ENCODE measurements around the gene SSBP4. TPM values are rescaled to one million over a fixed set of nuclear protein-coding genes. Genes with fewer than 3 reads are reported as not detected.
A peak's percentile ranks its signal among the peaks of the same experiment; 100 is the strongest.

Gene SSBP4
- total RNA-seq, 6 donors from 2014 or later: 52.0 to 157 (median 84.1) TPM

GRCh38 chr19:18443831-18444230 lies 24.6 kb downstream of the SSBP4 start:
- DNase-seq (no peak), ATAC-seq (ENCODE audit: low FRiP score in 2 of 2) (no peak)
- H3K36me3 ChIP-seq: peaks cover 22 to 59% (median 44%) of the 10 kb centered on the region in 4 donors
- peaks cover 0 to 16% (median 2%) of the 10 kb centered on the region in 4 donors for H3K4me1 ChIP-seq
- WGBS, 2 donors: 93 to 95% methylated on average over 11 of the region's 11 CpGs
- H3K9me3 ChIP-seq: no peaks in the 10 kb centered on the region
- H3K4me3 ChIP-seq: no peak overlapping the region
- H3K27me3 ChIP-seq: no peaks in the 10 kb centered on the region
- H3K27ac ChIP-seq: no peak overlapping the region
- TF ChIP-seq CTCF (IDR thresholded peaks at IDR 0.05) (no peak), POLR2AphosphoS5 (IDR thresholded peaks at IDR 0.05) (no peak), EP300 (IDR thresholded peaks at IDR 0.05) (no peak), POLR2A (IDR thresholded peaks at IDR 0.05) (no peak)

GRCh38 chr19:18444513-18444912 lies 25.3 kb downstream of the SSBP4 start:
- no peak overlapping the region for H3K27ac ChIP-seq
- H3K4me3 ChIP-seq: no peak overlapping the region
- 93 to 95% methylated on average over 16 to 19 of the region's 19 CpGs for WGBS, 2 donors
- H3K9me3 ChIP-seq: no peaks in the 10 kb centered on the region
- H3K36me3 ChIP-seq: peaks cover 22 to 66% (median 51%) of the 10 kb centered on the region in 4 donors
- peaks cover 0 to 11% (median 0%) of the 10 kb centered on the region in 4 donors for H3K4me1 ChIP-seq
- ATAC-seq (ENCODE audit: low FRiP score in 2 of 2): no peak
- H3K27me3 ChIP-seq: no peaks in the 10 kb centered on the region
- TF ChIP-seq EP300 (IDR thresholded peaks at IDR 0.05) (no peak), POLR2A (IDR thresholded peaks at IDR 0.05) (no peak), CTCF (IDR thresholded peaks at IDR 0.05) (no peak), POLR2AphosphoS5 (IDR thresholded peaks at IDR 0.05) (no peak)
- peak in 1 of 2 donors; percentile 75 for DNase-seq

- no peak for TF ChIP-seq CTCF (IDR thresholded peaks at IDR 0.05)
- TF ChIP-seq POLR2AphosphoS5 (IDR thresholded peaks at IDR 0.05): no peak
- no peak for TF ChIP-seq EP300 (IDR thresholded peaks at IDR 0.05)
- TF ChIP-seq POLR2A (IDR thresholded peaks at IDR 0.05): no peak
- 80 to 81% methylated on average over 15 of the region's 15 CpGs for WGBS, 2 donors
- Histone ChIP-seq H3K4me1 (peaks cover 0 to 7% (median 0%) of the 10 kb centered on the region in 4 donors), H3K9me3 (no peaks in the 10 kb centered on the region), H3K27ac (no peak overlapping the region), H3K27me3 (no peaks in the 10 kb centered on the region), H3K4me3 (no peak overlapping the region), H3K36me3 (peaks cover 24 to 74% (median 60%) of the 10 kb centered on the region in 4 donors)
- DNase-seq (no peak), ATAC-seq (ENCODE audit: low FRiP score in 2 of 2) (no peak)
Observed at GRCh38 chr19:18445262-18445948, 26.2 kb downstream of the SSBP4 start.

- peak in 1 of 2 donors; percentile 79 for DNase-seq
- no peak for ATAC-seq (ENCODE audit: low FRiP score in 2 of 2)
- peaks cover 24 to 83% (median 66%) of the 10 kb centered on the region in 4 donors for H3K36me3 ChIP-seq
Observed at GRCh38 chr19:18446145-18446810, 27.1 kb downstream of the SSBP4 start.

More at GRCh38 chr19:18446145-18446810, 27.1 kb downstream of the SSBP4 start:
- no peak overlapping the region for H3K4me3 ChIP-seq
- H3K9me3 ChIP-seq: no peaks in the 10 kb centered on the region
- peaks cover 0 to 13% (median 6%) of the 10 kb centered on the region in 4 donors for H3K4me1 ChIP-seq
- H3K27ac ChIP-seq: no peak overlapping the region
- H3K27me3 ChIP-seq: no peaks in the 10 kb centered on the region
- WGBS, 2 donors: 74 to 86% methylated on average over 26 to 33 of the region's 34 CpGs
- TF ChIP-seq EP300 (IDR thresholded peaks at IDR 0.05): no peak
- TF ChIP-seq POLR2A (IDR thresholded peaks at IDR 0.05): no peak
- TF ChIP-seq POLR2AphosphoS5 (IDR thresholded peaks at IDR 0.05): no peak
- TF ChIP-seq CTCF (IDR thresholded peaks at IDR 0.05): no peak
